ENCODE results near the gene ALCAM.

Gene ALCAM

GRCh38 chr3:105533960-105534359, 167.3 kb downstream of the ALCAM start:
- DNase-seq, result no peak

DNA sequence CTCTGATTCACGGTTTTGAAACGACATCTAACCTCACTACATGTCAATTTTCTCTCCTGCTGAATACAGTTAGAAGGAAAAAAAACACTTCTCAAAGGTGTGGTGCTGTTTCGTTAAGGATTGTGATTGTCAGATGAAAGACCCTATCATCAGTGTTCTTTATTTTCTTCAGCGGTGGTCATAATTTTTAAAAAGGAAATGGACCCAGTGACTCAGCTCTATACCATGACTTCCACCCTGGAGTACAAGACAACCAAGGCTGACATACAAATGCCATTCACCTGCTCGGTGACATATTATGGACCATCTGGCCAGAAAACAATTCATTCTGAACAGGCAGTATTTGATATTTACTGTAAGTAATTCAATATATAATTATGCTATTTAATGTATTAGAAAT, 167.8 kb downstream of the ALCAM start:
- DNase-seq, result no peak

GRCh38 chr3:105537371-105538080, 170.8 kb downstream of the ALCAM start:
- DNase-seq, result no peak

DNA sequence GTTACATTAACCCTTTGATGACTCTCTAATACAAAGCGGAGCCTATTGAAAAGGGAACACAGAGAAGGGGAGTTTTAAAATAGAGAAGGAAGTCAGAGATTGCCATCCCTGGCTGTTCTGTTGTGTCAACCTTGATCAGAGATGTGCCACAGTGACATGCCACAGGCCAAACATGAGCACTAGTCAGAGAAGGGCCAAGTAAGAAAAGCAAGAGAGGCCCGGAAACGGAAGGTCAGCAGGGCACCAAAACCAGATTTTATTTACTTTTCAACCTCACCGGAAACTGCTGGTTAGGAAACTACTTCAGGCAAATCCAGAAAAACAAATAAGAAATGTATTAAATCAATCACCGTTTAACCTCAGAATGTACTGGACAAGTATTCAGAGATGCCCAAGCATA, 171.8 kb downstream of the ALCAM start:
- no peak for DNase-seq

- no peak for DNase-seq
These were observed 173.2 kb downstream of the ALCAM start for GRCh38 chr3:105539897-105540296.

- DNase-seq, result no peak
These were observed 175.7 kb downstream of the ALCAM start for GRCh38 chr3:105542282-105543019.

DNA sequence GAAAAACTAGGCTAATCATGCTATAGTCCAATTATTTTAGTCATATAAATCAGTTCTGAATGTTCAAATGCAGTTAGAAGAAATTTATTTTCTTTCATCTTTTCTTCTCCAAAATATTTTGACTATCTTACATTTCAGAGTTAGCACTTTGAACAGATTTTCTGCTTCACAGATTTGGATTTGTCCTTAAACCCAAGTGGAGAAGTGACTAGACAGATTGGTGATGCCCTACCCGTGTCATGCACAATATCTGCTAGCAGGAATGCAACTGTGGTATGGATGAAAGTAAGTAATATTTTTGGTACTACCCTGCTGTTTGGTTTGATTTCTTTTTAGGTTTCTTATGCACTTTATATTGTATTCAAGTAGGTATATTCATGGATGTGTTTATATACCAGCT, 178.3 kb downstream of the ALCAM start:
- DNase-seq, result no peak

DNA sequence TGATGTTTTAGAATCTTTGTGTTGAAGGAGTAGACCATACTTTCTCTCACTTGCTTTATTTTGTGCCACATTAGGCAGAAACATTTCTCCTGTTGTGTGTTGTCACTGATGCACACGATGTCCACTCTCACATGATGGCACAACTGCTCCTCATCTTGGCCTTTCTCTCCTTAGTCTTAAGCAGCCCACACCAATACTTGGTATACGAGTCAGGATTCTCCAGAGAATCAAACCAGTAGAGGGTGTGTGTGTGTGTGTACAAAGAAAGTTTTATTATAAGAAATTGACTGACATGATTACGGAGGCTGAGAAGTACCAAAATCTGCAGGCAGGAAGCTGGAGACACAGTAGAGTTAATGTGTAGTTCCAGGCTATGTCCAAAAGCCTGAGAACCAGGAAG, 187.1 kb downstream of the ALCAM start:
- DNase-seq, result no peak

- DNase-seq, result no peak
These were observed 188.5 kb downstream of the ALCAM start for GRCh38 chr3:105555206-105555605.

DNA sequence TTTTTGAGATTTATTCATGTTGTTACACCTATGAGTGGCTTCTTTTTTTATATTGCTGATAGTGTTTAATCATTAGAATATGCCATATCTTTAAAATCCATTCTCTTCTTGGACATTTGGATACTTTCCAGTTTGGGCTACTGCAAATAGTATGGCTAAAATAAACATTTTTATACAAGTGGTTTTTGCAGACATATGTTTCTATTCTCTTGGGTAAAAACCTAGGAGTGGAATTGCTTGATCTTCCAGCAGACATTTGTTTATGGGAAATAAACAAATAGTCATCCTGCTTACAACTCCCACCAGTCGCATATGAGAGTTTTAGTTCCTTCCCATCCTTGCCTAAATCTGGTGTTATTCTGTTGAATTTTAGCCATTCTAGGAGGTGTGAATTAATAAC, 193.1 kb downstream of the ALCAM start:
- no peak for DNase-seq

DNA sequence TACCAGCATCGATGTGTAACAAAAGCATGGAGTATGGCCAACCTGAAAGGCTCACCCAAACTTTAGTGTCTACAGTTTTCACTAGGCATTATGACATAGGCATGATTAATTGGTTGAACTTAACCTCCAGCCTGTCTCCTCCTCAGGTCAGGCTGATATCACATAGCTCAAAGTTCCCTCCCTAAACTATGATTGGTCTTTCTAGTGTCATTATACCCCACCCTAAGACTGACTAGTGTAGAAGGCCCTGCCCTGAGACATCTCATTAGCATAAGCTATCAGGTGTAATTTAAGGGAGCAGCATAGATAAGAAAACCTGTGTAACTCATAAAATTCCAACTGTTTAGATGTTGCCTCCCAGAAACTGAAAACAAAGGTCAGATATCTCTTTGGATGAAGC, 195.2 kb downstream of the ALCAM start:
- peak; percentile 1 for DNase-seq

GRCh38 chr3:105564546-105565288, 198.0 kb downstream of the ALCAM start:
- no peak for DNase-seq

GRCh38 chr3:105571005-105571404, 204.3 kb downstream of the ALCAM start:
- no peak for DNase-seq

DNA sequence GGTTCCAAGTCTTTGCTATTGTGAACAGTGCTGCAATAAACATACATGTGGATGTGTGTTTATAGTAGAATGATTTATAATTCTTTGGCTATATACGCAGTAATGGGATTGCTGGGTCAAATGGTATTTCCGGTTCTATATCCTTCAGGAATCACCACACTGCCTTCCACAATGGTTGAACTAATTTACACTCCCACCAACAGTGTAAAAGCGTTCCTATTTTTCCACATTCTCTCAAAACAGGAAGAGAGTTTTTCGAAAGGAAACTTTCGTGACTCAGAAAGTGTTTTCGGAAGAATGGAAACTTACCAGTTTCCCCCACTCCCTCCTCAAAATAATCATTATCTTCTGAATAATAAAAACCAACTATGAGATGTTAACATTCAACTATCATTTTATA, 205.8 kb downstream of the ALCAM start:
- no peak for DNase-seq

GRCh38 chr3:105579439-105579838, 212.7 kb downstream of the ALCAM start:
- no peak for DNase-seq

DNA sequence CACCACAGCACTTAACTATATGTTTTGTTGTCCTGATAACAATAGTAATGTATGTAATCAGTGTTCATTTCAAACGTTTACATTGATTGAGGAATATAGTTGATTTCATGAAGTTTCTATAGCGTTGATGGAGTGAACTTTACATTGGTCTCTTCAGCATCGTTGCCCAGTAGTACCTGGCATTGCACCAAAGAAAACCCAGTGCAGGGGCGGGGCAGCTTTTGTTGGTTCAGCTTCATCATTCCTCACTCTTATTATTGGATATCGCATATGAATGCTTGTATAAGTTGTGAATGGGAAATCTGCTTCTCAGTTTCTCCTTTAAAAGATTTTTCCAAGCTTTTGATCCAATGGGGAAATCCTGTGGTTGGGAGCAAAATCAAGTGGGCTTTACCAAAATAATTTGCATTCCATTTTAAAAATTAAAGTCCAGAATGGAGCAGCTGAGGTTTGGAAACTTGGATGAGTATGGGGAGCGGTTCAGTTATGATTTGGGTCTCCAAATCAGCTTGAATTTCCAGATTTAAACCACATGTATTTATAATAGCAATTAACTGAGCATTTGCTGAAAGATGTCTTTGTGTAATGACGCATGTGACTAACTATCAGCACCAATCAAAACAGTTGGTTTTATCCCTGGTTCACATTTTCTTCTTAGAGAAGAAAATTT, 213.7 kb downstream of the ALCAM start:
- DNase-seq, result no peak

DNA sequence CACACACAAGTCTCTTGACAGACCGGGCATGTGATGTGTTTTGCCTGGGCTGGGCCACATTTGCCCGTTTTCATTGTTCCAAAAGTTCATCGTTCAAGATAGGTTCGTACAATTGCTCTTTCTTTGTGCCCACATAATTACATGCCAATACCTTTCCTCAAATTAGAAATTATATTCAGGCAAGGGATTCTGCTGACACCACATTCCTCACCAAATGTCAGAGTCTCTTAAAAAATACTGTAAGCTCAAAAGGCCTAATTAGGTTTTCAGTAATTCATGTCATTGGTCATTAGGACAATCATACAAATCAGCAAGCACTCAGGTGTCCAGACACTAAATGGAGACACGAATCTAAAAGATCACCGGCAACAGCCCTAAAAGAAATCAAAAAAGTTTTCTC, 215.3 kb downstream of the ALCAM start:
- no peak for DNase-seq

GRCh38 chr3:105584003-105584790, 217.5 kb downstream of the ALCAM start:
- DNase-seq, result no peak

GRCh38 chr3:105593315-105593714, 226.6 kb downstream of the ALCAM start:
- DNase-seq, result no peak

- DNase-seq, result no peak
These were observed 227.5 kb downstream of the ALCAM start for GRCh38 chr3:105594219-105594618.

DNA sequence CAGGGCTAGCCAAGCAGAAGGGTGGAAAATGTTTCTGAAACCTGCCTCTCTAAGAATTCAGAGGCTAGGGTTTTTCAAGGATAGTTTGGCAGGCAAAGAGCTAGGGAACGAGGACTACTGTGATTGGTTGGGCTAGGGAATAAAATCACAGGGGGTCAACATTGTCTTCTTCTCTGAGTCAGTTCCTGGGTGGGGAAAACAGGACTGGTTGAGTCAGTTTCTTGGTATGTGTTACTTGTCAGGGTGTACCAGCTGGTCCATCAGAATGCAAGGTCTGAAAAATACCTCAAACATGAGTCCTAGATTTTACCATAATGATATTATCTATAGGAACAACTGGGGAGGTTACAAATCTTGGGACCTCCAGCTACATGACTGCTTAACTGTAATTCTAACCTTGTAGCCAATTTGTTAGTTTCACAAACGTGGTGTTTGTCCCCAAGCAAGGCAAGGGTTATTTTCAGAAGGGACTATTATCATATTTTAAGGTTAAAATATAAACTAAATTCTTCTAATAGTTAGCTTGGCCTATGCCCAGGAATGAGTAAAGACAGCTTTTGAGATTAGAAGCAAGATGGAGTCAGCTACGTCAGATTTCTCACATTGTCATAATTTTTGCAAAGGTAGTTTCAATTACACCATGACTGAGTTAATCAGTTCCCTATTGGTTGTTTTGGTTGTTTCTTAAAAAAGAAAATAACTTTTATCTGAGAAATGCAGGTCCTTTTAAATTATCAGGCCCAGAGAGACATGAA, 231.5 kb downstream of the ALCAM start:
- DNase-seq, result no peak

DNA sequence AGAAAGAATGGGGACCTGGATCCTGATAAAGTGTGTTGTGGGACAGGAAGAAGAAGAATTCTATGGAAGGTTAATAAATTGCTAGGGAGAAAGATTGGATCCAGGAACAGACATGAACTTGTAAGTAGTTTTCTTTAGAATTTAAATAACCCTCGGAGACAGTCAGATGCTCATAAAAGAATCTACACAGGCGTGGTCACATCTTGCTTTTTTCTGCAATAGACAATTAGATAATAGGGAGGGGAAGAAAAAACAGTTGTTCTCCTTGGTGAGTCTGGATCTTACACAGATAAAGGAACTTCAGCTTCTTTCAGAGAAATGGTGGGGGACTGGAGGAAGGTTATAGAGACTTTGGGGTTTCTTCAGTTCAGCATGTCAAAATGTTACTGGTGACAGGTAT, 232.6 kb downstream of the ALCAM start:
- DNase-seq, result no peak
